Hepatocyte (in vitro differentiated cells): ENCODE measurements around the gene HDAC8. TPM values are rescaled to one million over a fixed set of nuclear protein-coding genes. Genes with fewer than 3 reads are reported as not detected.

Source experiments
- DNase-seq: peaks from one replicate; pipeline ENCODE4 v3.0.0-alpha.2; 2016; ENCODE audit warnings: low spot score
- H2AFZ ChIP-seq: fragments of 200-600 bp; sonication (generic); 2 replicates; pipeline ENCODE4 v1.6.0; 2016; ENCODE audit warnings: antibody characterized with exemption, mild to moderate bottlenecking
- H3K27ac ChIP-seq: fragments of 200-600 bp; sonication (generic); 2 replicates; pipeline ENCODE4 v1.5.1; 2016; ENCODE audit warnings: mild to moderate bottlenecking
- H3K27me3 ChIP-seq: fragments of 200-600 bp; sonication (generic); 2 replicates; pipeline ENCODE4 v1.6.1; 2016
- H3K36me3 ChIP-seq: fragments of 200-600 bp; sonication (generic); replicated peaks from 2 replicates; pipeline ENCODE4 v1.5.1; 2016; ENCODE audit warnings: low read depth; ENCODE audit not compliant: insufficient read depth
- H3K4me1 ChIP-seq: fragments of 200-600 bp; sonication (generic); 2 replicates; pipeline ENCODE4 v1.5.1; 2016; ENCODE audit warnings: mild to moderate bottlenecking, moderate library complexity; ENCODE audit not compliant: insufficient read depth
- H3K4me2 ChIP-seq: fragments of 200-600 bp; sonication (generic); 2 replicates; pipeline ENCODE4 v1.6.0; 2016
- H3K4me3 ChIP-seq: fragments of 200-600 bp; sonication (generic); 2 replicates; pipeline ENCODE4 v1.5.1; 2016; ENCODE audit warnings: mild to moderate bottlenecking
- H3K79me2 ChIP-seq: fragments of 200-600 bp; sonication (generic); 2 replicates; pipeline ENCODE4 v1.6.0; 2017; ENCODE audit warnings: mild to moderate bottlenecking
- H3K9me2 ChIP-seq: fragments of 200-600 bp; sonication (generic); replicated peaks from 2 replicates; pipeline ENCODE4 v1.6.0; 2017; ENCODE audit warnings: mild to moderate bottlenecking; ENCODE audit not compliant: insufficient read depth
- H3K9me3 ChIP-seq: fragments of 200-600 bp; sonication (generic); 2 replicates; pipeline ENCODE4 v1.5.1; 2016; ENCODE audit warnings: low read depth, mild to moderate bottlenecking
- H4K20me1 ChIP-seq: fragments of 200-600 bp; sonication (generic); 2 replicates; pipeline ENCODE4 v1.6.0; 2016; ENCODE audit warnings: mild to moderate bottlenecking; ENCODE audit not compliant: insufficient read depth, poor library complexity, severe bottlenecking
- CTCF ChIP-seq: fragments of 200-600 bp; sonication (generic); IDR thresholded peaks from 2 replicates; pipeline ENCODE4 v1.5.1; 2016; ENCODE audit warnings: antibody characterized with exemption, mild to moderate bottlenecking; ENCODE audit not compliant: poor library complexity
- EZH2 ChIP-seq: fragments of 200-600 bp; sonication (generic); IDR thresholded peaks from 2 replicates; pipeline ENCODE4 v1.6.1; 2016; ENCODE audit warnings: antibody characterized with exemption, mild to moderate bottlenecking, borderline replicate concordance
- EZH2phosphoT487 ChIP-seq: fragments of 200-600 bp; sonication (generic); IDR thresholded peaks from one replicate; pipeline ENCODE4 v1.6.1; 2018; ENCODE audit warnings: antibody characterized with exemption, mild to moderate bottlenecking, low read depth, moderate library complexity; ENCODE audit not compliant: unreplicated experiment, severe bottlenecking
- WGBS: methylation state at CpG from one replicate; pipeline ENCODE4 v1.1.6; 2016; ENCODE audit warnings: low lambda C conversion rate; ENCODE audit errors: missing lambda C conversion rate; 5-methylcytosine and 5-hydroxymethylcytosine counted together
- polyA plus RNA-seq: library from polyadenylated mRNA; unstranded; fragments of >200 nt; fragmentation: Nextera tagmentation; extraction: Ambion mirVana; gene quantifications from 2 replicates; pipeline ENCODE4 v1.2.1, GENCODE V29; 2016
- total RNA-seq: library from RNA; depleted of rRNA; stranded (reverse); fragments of >200 nt; gene quantifications from 2 replicates; pipeline ENCODE4 v1.2.3, GENCODE V29; 2014

Gene HDAC8
- total and polyA plus RNA-seq, 2 experiments from 2014 or later, result 29.4 to 29.5 TPM

GRCh38 chrX:72360326-72360725 lies 212.3 kb downstream of the HDAC8 start:
- WGBS, result 90% methylated on average over 4 of the region's 4 CpGs

GRCh38 chrX:72358313-72358712 lies 214.3 kb downstream of the HDAC8 start:
- no peaks in the 10 kb centered on the region for H3K9me2 ChIP-seq
- no peaks in the 10 kb centered on the region for H3K4me1 ChIP-seq
- no peaks in the 10 kb centered on the region for H3K79me2 ChIP-seq
- H3K27ac ChIP-seq, result no peak overlapping the region
- 83% methylated on average over 4 of the region's 4 CpGs for WGBS
- no peak overlapping the region for H2AFZ ChIP-seq
- no peaks in the 10 kb centered on the region for H3K27me3 ChIP-seq
- no peak overlapping the region for H3K4me3 ChIP-seq
- no peak for TF ChIP-seq EZH2phosphoT487
- no peak for TF ChIP-seq EZH2
- TF ChIP-seq CTCF, result no peak
- H3K36me3 ChIP-seq, result no peaks in the 10 kb centered on the region
- no peaks in the 10 kb centered on the region for H3K9me3 ChIP-seq
- no peak for DNase-seq
- no peaks in the 10 kb centered on the region for H4K20me1 ChIP-seq
- H3K4me2 ChIP-seq, result no peak overlapping the region

More at GRCh38 chrX:72360326-72360725, 212.3 kb downstream of the HDAC8 start:
- H3K4me1 ChIP-seq, result no peaks in the 10 kb centered on the region
- no peaks in the 10 kb centered on the region for H3K79me2 ChIP-seq
- no peaks in the 10 kb centered on the region for H4K20me1 ChIP-seq
- no peak overlapping the region for H3K4me2 ChIP-seq
- DNase-seq, result no peak
- no peak overlapping the region for H3K27ac ChIP-seq
- no peaks in the 10 kb centered on the region for H3K9me2 ChIP-seq
- no peak overlapping the region for H2AFZ ChIP-seq
- H3K36me3 ChIP-seq, result no peaks in the 10 kb centered on the region
- H3K27me3 ChIP-seq, result no peaks in the 10 kb centered on the region
- no peak for TF ChIP-seq CTCF
- H3K4me3 ChIP-seq, result no peak overlapping the region
- H3K9me3 ChIP-seq, result no peaks in the 10 kb centered on the region

GRCh38 chrX:72352786-72353185 lies 219.9 kb downstream of the HDAC8 start:
- Histone ChIP-seq H3K36me3 (no peaks in the 10 kb centered on the region), H3K9me3 (no peaks in the 10 kb centered on the region), H2AFZ (no peak overlapping the region), H3K4me2 (no peak overlapping the region), H3K27me3 (no peaks in the 10 kb centered on the region), H3K4me1 (no peaks in the 10 kb centered on the region), H4K20me1 (no peaks in the 10 kb centered on the region), H3K9me2 (no peaks in the 10 kb centered on the region), H3K27ac (no peak overlapping the region), H3K4me3 (no peak overlapping the region), H3K79me2 (no peaks in the 10 kb centered on the region)
- DNase-seq, result no peak
- 73% methylated on average over 3 of the region's 3 CpGs for WGBS
- TF ChIP-seq EZH2, result no peak
- no peak for TF ChIP-seq EZH2phosphoT487
- no peak for TF ChIP-seq CTCF

GRCh38 chrX:72351606-72352334 lies 220.9 kb downstream of the HDAC8 start:
- Histone ChIP-seq H3K4me1 (no peaks in the 10 kb centered on the region), H3K36me3 (no peaks in the 10 kb centered on the region), H2AFZ (no peak overlapping the region), H3K9me3 (no peaks in the 10 kb centered on the region), H3K4me3 (no peak overlapping the region), H3K79me2 (no peaks in the 10 kb centered on the region), H3K27me3 (no peaks in the 10 kb centered on the region), H3K4me2 (no peak overlapping the region), H4K20me1 (no peaks in the 10 kb centered on the region), H3K27ac (peak overlapping the region; percentile 45), H3K9me2 (no peaks in the 10 kb centered on the region)
- DNase-seq, result peak; percentile 9
- TF ChIP-seq EZH2 (no peak), CTCF (no peak), EZH2phosphoT487 (no peak)
- 68% methylated on average over 8 of the region's 8 CpGs for WGBS
